HepG2 (cell line): ENCODE measurements around the gene MTIF2. TPM values are rescaled to one million over a fixed set of nuclear protein-coding genes. Genes with fewer than 3 reads are reported as not detected.
A peak's percentile ranks its signal among the peaks of the same experiment; 100 is the strongest.

ENCODE experiments used
- ARNT2 ChIP-seq: sonication (generic); formaldehyde crosslinking; IDR thresholded peaks from 2 replicates; pipeline ENCODE4 v1.8.0; 2022; ENCODE audit warnings: mild to moderate bottlenecking, low read depth, missing genetic modification reagents, moderate library complexity
- ATF3 ChIP-seq: sonication (generic); formaldehyde crosslinking; IDR thresholded peaks from 2 replicates; pipeline ENCODE4 v1.4.0; 2020; ENCODE audit warnings: missing genetic modification reagents
- DBP ChIP-seq: sonication (generic); formaldehyde crosslinking; IDR thresholded peaks from 2 replicates; pipeline ENCODE4 v1.4.0; 2020; ENCODE audit warnings: missing genetic modification reagents; ENCODE audit errors: not compliant biosample characterization
- HCFC1 ChIP-seq: fragments of 150-350 bp; IDR thresholded peaks from 2 replicates; pipeline ENCODE4 v1.6.1; 2014; ENCODE audit warnings: low read depth, low read length
- HOMEZ ChIP-seq: IDR thresholded peaks from 2 replicates; pipeline ENCODE4 v1.6.1; 2016; ENCODE audit warnings: low read depth
- ISL2 ChIP-seq: sonication (generic); formaldehyde crosslinking; IDR thresholded peaks from 2 replicates; pipeline ENCODE4 v1.5.0; 2020; ENCODE audit warnings: missing genetic modification reagents
- KAT8 ChIP-seq: IDR thresholded peaks from 2 replicates; pipeline ENCODE4 v1.6.1; 2016; ENCODE audit warnings: missing genetic modification reagents, missing compliant biosample characterization
- MAX ChIP-seq: IDR thresholded peaks from 2 replicates; pipeline ENCODE4 v1.6.1; 2012; ENCODE audit warnings: inconsistent platforms
- MLLT10 ChIP-seq: sonication (generic); formaldehyde crosslinking; IDR thresholded peaks from 2 replicates; pipeline ENCODE4 v1.4.0; 2020; ENCODE audit warnings: missing genetic modification reagents
- NR2F1 ChIP-seq, 2 experiments: fragments of 450-650 bp in 1 of 2; formaldehyde crosslinking in 1 of 2; IDR thresholded peaks; 2 replicates each; pipeline versions ENCODE4 v1.5.0 to v1.6.1; 2016 to 2020; ENCODE audit warnings: mild to moderate bottlenecking in 1 of 2, missing compliant biosample characterization in 1 of 2, missing genetic modification reagents in 1 of 2, moderate library complexity in 1 of 2
- PAF1 ChIP-seq: IDR thresholded peaks from 2 replicates; pipeline ENCODE4 v1.6.1; 2016; ENCODE audit warnings: missing genetic modification reagents, missing compliant biosample characterization
- PITX1 ChIP-seq: sonication (generic); formaldehyde crosslinking; IDR thresholded peaks from 2 replicates; pipeline ENCODE4 v1.5.1; 2020; ENCODE audit warnings: mild to moderate bottlenecking, missing genetic modification reagents
- PRMT3 ChIP-seq: sonication (generic); formaldehyde crosslinking; IDR thresholded peaks from 2 replicates; pipeline ENCODE4 v1.8.1; 2022; ENCODE audit warnings: low read depth, mild to moderate bottlenecking, moderate library complexity, missing genetic modification reagents, borderline replicate concordance
- RXRB ChIP-seq: IDR thresholded peaks from 2 replicates; pipeline ENCODE4 v1.6.1; 2016; ENCODE audit warnings: borderline replicate concordance, missing genetic modification reagents, missing compliant biosample characterization
- SCMH1 ChIP-seq: sonication (generic); formaldehyde crosslinking; IDR thresholded peaks from 2 replicates; pipeline ENCODE4 v1.9.0; 2021; ENCODE audit warnings: missing genetic modification reagents, mild to moderate bottlenecking, borderline replicate concordance
- SMAD1 ChIP-seq: sonication (generic); formaldehyde crosslinking; IDR thresholded peaks from 2 replicates; pipeline ENCODE4 v1.4.0; 2020; ENCODE audit warnings: missing genetic modification reagents, low read depth, mild to moderate bottlenecking, borderline replicate concordance
- STAT5B ChIP-seq: sonication (generic); formaldehyde crosslinking; IDR thresholded peaks from 2 replicates; pipeline ENCODE4 v1.4.0; 2020; ENCODE audit warnings: missing genetic modification reagents
- ZBTB7B ChIP-seq: sonication (generic); formaldehyde crosslinking; IDR thresholded peaks from 2 replicates; pipeline ENCODE4 v1.4.0; 2020; ENCODE audit warnings: missing genetic modification reagents
- ZNF230 ChIP-seq: sonication (generic); formaldehyde crosslinking; IDR thresholded peaks from 2 replicates; pipeline ENCODE4 v1.4.0; 2020; ENCODE audit warnings: mild to moderate bottlenecking, missing genetic modification reagents
- ZNF335 ChIP-seq: sonication (generic); formaldehyde crosslinking; IDR thresholded peaks from 2 replicates; pipeline ENCODE4 v1.4.0; 2020; ENCODE audit warnings: missing genetic modification reagents
- ZNF431 ChIP-seq: sonication (generic); formaldehyde crosslinking; IDR thresholded peaks from 2 replicates; pipeline ENCODE4 v1.9.0; 2022; ENCODE audit warnings: missing genetic modification reagents, low read depth, mild to moderate bottlenecking, borderline replicate concordance
- ZNF609 ChIP-seq: sonication (generic); formaldehyde crosslinking; IDR thresholded peaks from 2 replicates; pipeline ENCODE4 v1.4.0; 2020; ENCODE audit warnings: mild to moderate bottlenecking, missing genetic modification reagents, borderline replicate concordance
- ZNF713 ChIP-seq: sonication (generic); formaldehyde crosslinking; IDR thresholded peaks from 2 replicates; pipeline ENCODE4 v1.4.0; 2020; ENCODE audit warnings: mild to moderate bottlenecking, missing genetic modification reagents
- ZSCAN31 ChIP-seq: sonication (generic); formaldehyde crosslinking; IDR thresholded peaks from 2 replicates; pipeline ENCODE4 v1.5.0; 2020; ENCODE audit warnings: low read depth, mild to moderate bottlenecking, missing genetic modification reagents
- polyA plus RNA-seq, 8 experiments: library from polyadenylated mRNA; depleted of rRNA in 3 of 8; stranded (reverse) in 7 of 8; unstranded in 1 of 8; fragments of >200 nt; fragmentation: Illumina TruSeq in 4 of 8; extraction: Trizol in 4 of 8; gene quantifications; 2 replicates each; pipeline versions ENCODE4 v1.2.1 to v1.2.3, GENCODE V29; 2011 to 2016; ENCODE audit warnings: low read depth in 4 of 8, missing spikeins in 1 of 8, mixed read lengths in 1 of 8; ENCODE audit not compliant: insufficient read depth in 1 of 8
- total RNA-seq, 5 experiments: library from RNA; depleted of rRNA; stranded (reverse); fragments of >200 nt; fragmentation: Illumina TruSeq; extraction: Trizol; gene quantifications; 2 replicates each; pipeline ENCODE4 v1.2.3, GENCODE V29; 2016; ENCODE audit warnings: low read depth in 1 of 5

MTIF2 gene
- total and polyA plus RNA-seq, 2 of the 13 experiments (the other 11 are each of a cell fraction or from before 2014, with no cell fraction given): 32.1 to 92.1 TPM

- TF ChIP-seq ZNF609 (CRISPR knock-in tag) (peak; percentile 40; the same call in 1 of the 2 replicates), ZNF335 (CRISPR knock-in tag) (peak; percentile 80; the same call in 1 of the 2 replicates), SMAD1 (CRISPR knock-in tag) (no peak), ZNF713 (CRISPR knock-in tag) (no peak), HOMEZ (peak; percentile 73; the same call in 1 of the 2 replicates), HCFC1 (no peak), ZBTB7B (CRISPR knock-in tag) (no peak), ZNF230 (no peak), MLLT10 (CRISPR knock-in tag) (no peak), PRMT3 (no peak), STAT5B (no peak), ZSCAN31 (CRISPR knock-in tag) (no peak), ARNT2 (CRISPR knock-in tag) (no peak), RXRB (peak; percentile 40; the same call in 1 of the 2 replicates), PAF1 (CRISPR knock-in tag) (no peak), ATF3 (no peak), NR2F1 (CRISPR knock-in tag; IDR thresholded peaks at IDR 0.05) (no peak), DBP (CRISPR knock-in tag) (no peak), PITX1 (CRISPR knock-in tag) (no peak), ZNF431 (CRISPR knock-in tag) (no peak), SCMH1 (no peak), MAX (no peak), ISL2 (CRISPR knock-in tag) (no peak), KAT8 (CRISPR knock-in tag) (0 out of 2 replicates have a peak, but pooled peaks have one; percentile 42)
Measured at GRCh38 chr2:55239656-55240222, 29.3 kb downstream of the MTIF2 start (continued).
